ENCODE measurements around the gene TCTN3. TPM values are rescaled to one million over a fixed set of nuclear protein-coding genes. Genes with fewer than 3 reads are reported as not detected.

TCTN3 gene
- total RNA-seq, 4 donors from 2014 or later = 6.3 to 8.6 (median 6.8) TPM

- TF ChIP-seq, protein P1, sequence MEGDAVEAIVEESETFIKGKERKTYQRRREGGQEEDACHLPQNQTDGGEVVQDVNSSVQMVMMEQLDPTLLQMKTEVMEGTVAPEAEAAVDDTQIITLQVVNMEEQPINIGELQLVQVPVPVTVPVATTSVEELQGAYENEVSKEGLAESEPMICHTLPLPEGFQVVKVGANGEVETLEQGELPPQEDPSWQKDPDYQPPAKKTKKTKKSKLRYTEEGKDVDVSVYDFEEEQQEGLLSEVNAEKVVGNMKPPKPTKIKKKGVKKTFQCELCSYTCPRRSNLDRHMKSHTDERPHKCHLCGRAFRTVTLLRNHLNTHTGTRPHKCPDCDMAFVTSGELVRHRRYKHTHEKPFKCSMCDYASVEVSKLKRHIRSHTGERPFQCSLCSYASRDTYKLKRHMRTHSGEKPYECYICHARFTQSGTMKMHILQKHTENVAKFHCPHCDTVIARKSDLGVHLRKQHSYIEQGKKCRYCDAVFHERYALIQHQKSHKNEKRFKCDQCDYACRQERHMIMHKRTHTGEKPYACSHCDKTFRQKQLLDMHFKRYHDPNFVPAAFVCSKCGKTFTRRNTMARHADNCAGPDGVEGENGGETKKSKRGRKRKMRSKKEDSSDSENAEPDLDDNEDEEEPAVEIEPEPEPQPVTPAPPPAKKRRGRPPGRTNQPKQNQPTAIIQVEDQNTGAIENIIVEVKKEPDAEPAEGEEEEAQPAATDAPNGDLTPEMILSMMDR (IDR thresholded peaks at IDR 0.05 in 4 of 5, conservative IDR thresholded peaks at IDR 0.05 in 1 of 5) = no peak
- no peak for TF ChIP-seq POLR2A (IDR thresholded peaks at IDR 0.05)
Observed at GRCh38 chr10:95653895-95654294, 39.8 kb downstream of the TCTN3 start.

DNA sequence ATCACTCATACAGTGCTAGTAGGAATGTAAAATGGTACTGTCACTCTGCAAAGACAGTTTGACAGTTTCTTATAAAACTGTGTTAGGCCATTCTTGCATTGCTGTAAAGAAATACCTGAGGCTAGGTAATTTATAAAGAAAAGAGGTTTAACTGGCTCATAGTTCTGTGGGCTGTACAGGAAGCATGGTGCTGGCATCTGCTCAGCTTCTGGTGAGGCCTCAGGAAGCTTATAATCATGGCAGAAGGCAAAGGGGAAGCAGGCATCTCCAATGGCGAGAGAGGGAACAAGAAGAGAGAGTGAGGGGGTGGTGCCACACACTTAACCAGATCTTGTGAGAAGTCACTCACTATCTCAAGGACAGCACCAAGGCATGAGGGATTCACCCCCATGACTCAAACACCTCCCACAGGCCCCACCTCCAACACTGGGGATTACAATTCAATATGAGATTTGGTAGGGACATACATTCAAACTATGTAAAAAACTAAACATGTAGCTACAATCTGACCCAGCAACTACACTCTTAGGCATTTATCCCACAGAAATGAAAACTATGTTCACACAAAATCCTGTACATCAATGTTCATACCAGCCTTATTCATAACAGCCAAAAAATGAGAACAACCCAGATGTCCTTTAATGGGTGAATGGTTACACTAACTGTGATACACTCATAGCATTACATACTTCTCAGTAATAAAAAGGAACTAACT, 42.2 kb downstream of the TCTN3 start:
- H3K4me1 ChIP-seq = peaks cover 5 to 7% of the 10 kb centered on the region in 2 donors
- DNase-seq = no peak
- H3K27me3 ChIP-seq = no peaks in the 10 kb centered on the region
- in situ Hi-C loops (cut with MboI; ENCODE audit: low sequenced_read_pairs in 4 of 4) (no loop called here), intact Hi-C loops (cut with DNase I; ENCODE audit: low total_unique reads) (no loop called here)
- H3K36me3 ChIP-seq = peaks cover 0 to 19% of the 10 kb centered on the region in 2 donors
- no peak overlapping the region for H3K4me3 ChIP-seq
- H3K9me3 ChIP-seq = no peaks in the 10 kb centered on the region
- H3K27ac ChIP-seq = no peak overlapping the region
- ATAC-seq = no peak
- TF ChIP-seq POLR2A (IDR thresholded peaks at IDR 0.05) = no peak
- TF ChIP-seq, protein P1 (IDR thresholded peaks at IDR 0.05 in 4 of 5, conservative IDR thresholded peaks at IDR 0.05 in 1 of 5) = no peak

More at GRCh38 chr10:95653895-95654294, 39.8 kb downstream of the TCTN3 start:
- Histone ChIP-seq H3K27ac (no peak overlapping the region), H3K36me3 (peaks cover 0 to 19% of the 10 kb centered on the region in 2 donors), H3K9me3 (no peaks in the 10 kb centered on the region), H3K4me1 (peaks cover 5 to 7% of the 10 kb centered on the region in 2 donors), H3K27me3 (no peaks in the 10 kb centered on the region), H3K4me3 (no peak overlapping the region)
- no peak for ATAC-seq
- in situ Hi-C loops (cut with MboI; ENCODE audit: low sequenced_read_pairs in 4 of 4) = no loop called here
- intact Hi-C loops (cut with DNase I; ENCODE audit: low total_unique reads) = no loop called here
- no peak for DNase-seq

GRCh38 chr10:95650232-95650631, 43.5 kb downstream of the TCTN3 start:
- H3K4me1 ChIP-seq = peaks cover 0 to under 1% of the 10 kb centered on the region in 2 donors
- H3K4me3 ChIP-seq = no peak overlapping the region
- no peak for TF ChIP-seq POLR2A (IDR thresholded peaks at IDR 0.05)
- TF ChIP-seq, protein P1 (IDR thresholded peaks at IDR 0.05 in 4 of 5, conservative IDR thresholded peaks at IDR 0.05 in 1 of 5) = no peak
- no peak for ATAC-seq
- intact Hi-C loops (cut with DNase I; ENCODE audit: low total_unique reads) = no loop called here
- H3K27me3 ChIP-seq = no peaks in the 10 kb centered on the region
- no peaks in the 10 kb centered on the region for H3K9me3 ChIP-seq
- in situ Hi-C loops (cut with MboI; ENCODE audit: low sequenced_read_pairs in 4 of 4) = no loop called here
- DNase-seq = no peak
- H3K27ac ChIP-seq = no peak overlapping the region
- H3K36me3 ChIP-seq = peaks cover 0 to 19% of the 10 kb centered on the region in 2 donors

DNA sequence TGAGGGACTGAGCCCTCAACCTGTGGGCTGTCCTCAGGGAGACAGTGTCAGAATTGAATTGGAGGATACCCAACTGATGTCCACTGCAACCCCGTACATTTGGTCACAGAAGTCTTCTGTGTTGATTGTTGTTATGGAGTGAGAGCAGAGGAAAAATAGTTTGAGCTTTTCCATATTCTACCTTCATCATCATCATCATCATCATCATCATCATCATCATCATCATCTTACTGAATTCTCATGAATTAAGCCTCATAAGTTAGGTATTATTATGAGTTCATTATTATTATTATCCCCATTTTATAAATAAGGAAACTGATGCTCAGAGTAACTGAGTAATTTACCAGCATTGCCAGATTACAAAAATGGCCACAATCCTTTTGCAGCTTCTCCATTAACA, 45.6 kb downstream of the TCTN3 start:
- Histone ChIP-seq H3K27ac (no peak overlapping the region), H3K4me1 (no peaks in the 10 kb centered on the region), H3K4me3 (no peak overlapping the region), H3K27me3 (no peaks in the 10 kb centered on the region), H3K36me3 (peaks cover 0 to 19% of the 10 kb centered on the region in 2 donors), H3K9me3 (no peaks in the 10 kb centered on the region)
- intact Hi-C loops (cut with DNase I; ENCODE audit: low total_unique reads) (no loop called here), in situ Hi-C loops (cut with MboI; ENCODE audit: low sequenced_read_pairs in 4 of 4) (no loop called here)
- ATAC-seq = no peak
- DNase-seq = no peak
- TF ChIP-seq, protein P1 (IDR thresholded peaks at IDR 0.05 in 4 of 5, conservative IDR thresholded peaks at IDR 0.05 in 1 of 5) = no peak
- TF ChIP-seq POLR2A (IDR thresholded peaks at IDR 0.05) = no peak

All from gastrocnemius medialis (tissue), 4 donors.